Activated T-helper 17 cell treated with anti-CD3 and anti-CD28 coated beads, Interleukin-2, amount 50 U/mL, for 72 hours (primary cell): ENCODE data around the gene CEACAM6. TPM values are rescaled to one million over a fixed set of nuclear protein-coding genes. Genes with fewer than 3 reads are reported as not detected.

Source experiments
- ATAC-seq: fragments of 150-1000 bp; cut with Tn5 transposase; replicated peaks from 2 replicates; pipeline ENCODE4 v1.10.0; 2021; ENCODE audit warnings: mild to moderate bottlenecking, moderate library complexity
- H3K27ac Mint-ChIP-seq: one replicate; pipeline ENCODE4 v1.8.0; 2022; ENCODE audit warnings: mixed read lengths
- H3K27me3 Mint-ChIP-seq: one replicate; pipeline ENCODE4 v1.8.0; 2022; ENCODE audit warnings: mixed read lengths
- H3K36me3 Mint-ChIP-seq: one replicate; pipeline ENCODE4 v1.8.0; 2022; ENCODE audit warnings: low read depth, mild to moderate bottlenecking, mixed read lengths
- H3K4me1 Mint-ChIP-seq: one replicate; pipeline ENCODE4 v1.8.0; 2022; ENCODE audit warnings: mixed read lengths
- H3K4me3 Mint-ChIP-seq: one replicate; pipeline ENCODE4 v1.8.0; 2022; ENCODE audit warnings: mild to moderate bottlenecking, mixed read lengths
- H3K9me3 Mint-ChIP-seq: one replicate; pipeline ENCODE4 v1.8.0; 2022; ENCODE audit warnings: mixed read lengths
- total RNA-seq, 2 donors: library from RNA; stranded (reverse); gene quantifications; one replicate each; pipeline ENCODE4 v1.2.3, GENCODE V29; 2022

Gene CEACAM6
- total RNA-seq, 2 donors from 2014 or later: not detected

- Mint-ChIP-seq H3K4me3 (no peak overlapping the region), H3K4me1 (peaks cover 10% of the 10 kb centered on the region), H3K36me3 (no peaks in the 10 kb centered on the region)
Observed at GRCh38 chr19:41796901-41797300, 41.6 kb downstream of the CEACAM6 start.

GRCh38 chr19:41799444-41800000, 44.2 kb downstream of the CEACAM6 start:
- ATAC-seq: no peak
- H3K4me1 Mint-ChIP-seq: peaks cover 11% of the 10 kb centered on the region
- peak overlapping the region; percentile 13 for H3K27ac Mint-ChIP-seq
- H3K27me3 Mint-ChIP-seq: peaks cover 9% of the 10 kb centered on the region
- H3K36me3 Mint-ChIP-seq: no peaks in the 10 kb centered on the region
- no peaks in the 10 kb centered on the region for H3K9me3 Mint-ChIP-seq
- no peak overlapping the region for H3K4me3 Mint-ChIP-seq

More at GRCh38 chr19:41796901-41797300, 41.6 kb downstream of the CEACAM6 start:
- Mint-ChIP-seq H3K27me3 (peaks cover 25% of the 10 kb centered on the region), H3K9me3 (no peaks in the 10 kb centered on the region), H3K27ac (no peak overlapping the region)
- ATAC-seq: no peak

DNA sequence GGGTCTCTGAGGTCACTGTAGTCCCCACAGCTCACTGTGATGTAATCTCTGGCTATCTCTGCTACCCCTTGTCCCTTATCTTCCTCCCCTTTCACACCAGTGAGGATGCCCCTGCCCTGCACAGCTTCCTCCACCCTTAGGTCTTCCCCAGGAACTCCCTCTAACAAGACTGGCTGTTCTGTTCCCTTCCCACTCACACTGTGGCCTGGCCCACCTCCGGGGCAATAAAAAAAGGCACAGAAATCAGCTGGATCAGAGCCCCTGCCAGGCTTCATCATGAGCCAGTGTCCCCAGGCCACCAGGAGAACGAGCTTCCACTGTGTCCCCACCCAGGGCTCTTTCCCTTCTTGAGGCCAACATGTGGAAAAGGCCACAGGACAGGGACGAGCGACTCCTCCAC, 45.7 kb downstream of the CEACAM6 start:
- Mint-ChIP-seq H3K9me3 (no peaks in the 10 kb centered on the region), H3K4me3 (no peak overlapping the region), H3K27me3 (peaks cover 4% of the 10 kb centered on the region), H3K4me1 (peaks cover 5% of the 10 kb centered on the region), H3K27ac (no peak overlapping the region), H3K36me3 (no peaks in the 10 kb centered on the region)
- ATAC-seq: no peak

DNA sequence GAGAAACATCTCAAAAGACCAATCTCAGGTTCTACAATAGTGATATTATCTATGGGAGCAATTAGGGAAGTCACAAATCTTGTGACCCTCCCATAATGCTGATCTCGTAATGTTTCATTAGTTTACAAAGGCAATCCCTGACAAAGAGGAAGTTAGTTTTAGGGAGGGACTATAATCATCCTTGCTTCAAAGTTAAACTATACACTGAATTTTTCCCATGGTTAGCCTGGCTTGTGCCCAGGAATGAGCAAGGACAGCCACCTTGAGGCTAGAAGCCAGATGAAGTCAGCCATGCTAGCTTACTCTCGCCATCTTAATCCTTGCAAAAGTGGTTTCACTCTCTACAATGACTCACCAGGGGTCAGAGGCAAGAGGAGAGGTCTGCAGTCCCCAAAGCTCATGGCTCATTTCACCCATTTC, 46.5 kb downstream of the CEACAM6 start:
- Mint-ChIP-seq H3K36me3 (no peaks in the 10 kb centered on the region), H3K9me3 (no peaks in the 10 kb centered on the region), H3K4me1 (peaks cover 5% of the 10 kb centered on the region), H3K4me3 (no peak overlapping the region), H3K27ac (peak overlapping the region; percentile 59), H3K27me3 (no peaks in the 10 kb centered on the region)
- no peak for ATAC-seq

- Mint-ChIP-seq H3K4me3 (no peak overlapping the region), H3K4me1 (peaks cover 5% of the 10 kb centered on the region), H3K27me3 (no peaks in the 10 kb centered on the region), H3K9me3 (no peaks in the 10 kb centered on the region), H3K36me3 (no peaks in the 10 kb centered on the region), H3K27ac (peak overlapping the region; percentile 37)
- ATAC-seq: no peak
Observed at GRCh38 chr19:41802770-41803169, 47.4 kb downstream of the CEACAM6 start.

DNA sequence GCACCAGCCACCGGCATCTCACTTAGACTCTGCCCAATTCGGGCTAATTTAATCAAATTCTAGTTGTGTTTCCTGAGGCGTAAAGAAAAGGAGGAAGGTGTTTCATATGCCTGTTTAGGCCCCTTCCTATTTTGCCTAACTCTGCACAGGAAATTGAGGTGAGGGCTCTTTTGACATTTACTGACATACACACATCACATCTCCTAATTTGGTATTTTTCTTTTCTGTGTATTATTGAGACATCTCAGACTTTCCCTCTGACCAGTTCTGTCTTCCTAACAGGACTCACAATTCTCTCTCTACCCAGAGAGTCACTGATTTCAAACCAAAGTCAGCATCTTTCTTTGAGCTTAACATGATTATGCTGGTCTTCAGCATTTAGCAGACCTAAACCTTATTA, 49.0 kb downstream of the CEACAM6 start:
- no peaks in the 10 kb centered on the region for H3K9me3 Mint-ChIP-seq
- no peaks in the 10 kb centered on the region for H3K36me3 Mint-ChIP-seq
- peak overlapping the region; percentile 34 for H3K27ac Mint-ChIP-seq
- ATAC-seq: peak; percentile 55
- H3K27me3 Mint-ChIP-seq: no peaks in the 10 kb centered on the region
- H3K4me3 Mint-ChIP-seq: no peak overlapping the region
- peaks cover 5% of the 10 kb centered on the region for H3K4me1 Mint-ChIP-seq

- Mint-ChIP-seq H3K27ac (no peak overlapping the region), H3K4me3 (no peak overlapping the region), H3K36me3 (no peaks in the 10 kb centered on the region), H3K4me1 (peaks cover 5% of the 10 kb centered on the region), H3K9me3 (no peaks in the 10 kb centered on the region), H3K27me3 (no peaks in the 10 kb centered on the region)
- no peak for ATAC-seq
Observed at GRCh38 chr19:41807176-41807575, 51.8 kb downstream of the CEACAM6 start.

- no peaks in the 10 kb centered on the region for H3K9me3 Mint-ChIP-seq
- no peak overlapping the region for H3K4me3 Mint-ChIP-seq
- H3K27ac Mint-ChIP-seq: no peak overlapping the region
- H3K4me1 Mint-ChIP-seq: no peaks in the 10 kb centered on the region
- no peak for ATAC-seq
- H3K27me3 Mint-ChIP-seq: no peaks in the 10 kb centered on the region
- no peaks in the 10 kb centered on the region for H3K36me3 Mint-ChIP-seq
Observed at GRCh38 chr19:41808663-41809566, 53.6 kb downstream of the CEACAM6 start.

- Mint-ChIP-seq H3K36me3 (no peaks in the 10 kb centered on the region), H3K9me3 (no peaks in the 10 kb centered on the region), H3K4me1 (no peaks in the 10 kb centered on the region), H3K27me3 (no peaks in the 10 kb centered on the region), H3K27ac (no peak overlapping the region), H3K4me3 (no peak overlapping the region)
- ATAC-seq: no peak
Observed at GRCh38 chr19:41810301-41810700, 55.0 kb downstream of the CEACAM6 start.

DNA sequence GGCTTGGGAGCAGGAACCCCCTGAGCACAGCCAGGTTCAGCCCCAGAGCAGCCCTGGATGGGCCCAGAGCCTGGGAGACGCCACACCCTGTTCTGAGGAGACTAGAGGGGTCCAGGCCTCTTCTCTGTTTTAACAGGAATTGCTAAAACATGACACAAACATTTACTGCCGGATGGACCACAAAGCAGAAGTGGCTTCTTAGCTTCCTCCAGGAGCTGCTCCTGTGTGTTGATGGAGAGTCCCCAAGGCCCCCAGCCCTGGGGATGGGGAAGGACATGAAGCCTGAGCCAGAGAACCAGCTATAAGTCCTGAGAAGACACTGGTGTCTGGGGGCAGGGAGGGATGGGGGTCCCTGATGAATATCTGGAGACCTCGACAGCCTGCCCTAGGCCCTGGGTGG, 55.7 kb downstream of the CEACAM6 start:
- H3K27me3 Mint-ChIP-seq: no peaks in the 10 kb centered on the region
- no peaks in the 10 kb centered on the region for H3K4me1 Mint-ChIP-seq
- H3K4me3 Mint-ChIP-seq: no peak overlapping the region
- no peak overlapping the region for H3K27ac Mint-ChIP-seq
- H3K9me3 Mint-ChIP-seq: no peaks in the 10 kb centered on the region
- H3K36me3 Mint-ChIP-seq: no peaks in the 10 kb centered on the region
- no peak for ATAC-seq

DNA sequence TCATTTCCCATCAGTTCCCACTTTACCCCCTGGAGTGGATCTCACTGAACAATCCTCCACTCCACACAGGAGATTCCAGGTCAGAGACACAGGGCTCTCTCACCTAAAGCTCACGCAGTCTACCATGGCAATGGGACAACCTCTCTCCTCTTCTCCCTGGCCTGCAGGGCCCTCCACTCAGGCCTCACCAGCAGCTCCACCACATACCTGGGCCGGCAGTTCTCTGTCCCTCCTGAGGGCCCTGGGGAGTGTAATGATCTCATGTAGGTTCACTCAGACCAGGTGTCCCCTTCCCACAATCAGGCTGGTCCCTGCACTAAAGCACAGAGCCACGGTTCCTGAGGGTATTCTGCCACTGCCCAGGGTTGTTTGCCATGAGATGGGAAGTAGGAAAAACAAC, 56.7 kb downstream of the CEACAM6 start:
- Mint-ChIP-seq H3K27ac (no peak overlapping the region), H3K4me1 (no peaks in the 10 kb centered on the region), H3K4me3 (no peak overlapping the region), H3K9me3 (no peaks in the 10 kb centered on the region), H3K27me3 (no peaks in the 10 kb centered on the region), H3K36me3 (no peaks in the 10 kb centered on the region)
- ATAC-seq: no peak

DNA sequence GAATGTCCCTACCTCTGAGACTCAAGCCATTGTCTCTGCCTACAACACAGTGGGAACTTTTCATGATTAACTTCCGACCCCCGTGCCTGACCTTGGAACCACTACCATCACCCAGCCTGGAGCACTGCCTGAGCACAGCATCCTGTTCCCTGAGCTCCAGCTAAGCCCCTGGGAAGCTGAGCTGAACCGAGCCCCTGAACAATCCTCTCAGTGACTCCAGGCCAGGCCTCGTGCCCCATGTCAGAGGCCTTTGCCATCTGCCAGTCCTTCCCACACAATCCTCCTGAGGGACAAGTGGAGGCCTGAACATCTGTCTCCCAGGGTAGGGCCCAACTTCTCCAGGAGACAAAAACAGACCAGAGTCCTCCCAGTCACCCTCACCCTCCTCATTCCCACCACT, 58.6 kb downstream of the CEACAM6 start:
- Mint-ChIP-seq H3K9me3 (no peaks in the 10 kb centered on the region), H3K4me1 (no peaks in the 10 kb centered on the region), H3K4me3 (no peak overlapping the region), H3K36me3 (no peaks in the 10 kb centered on the region), H3K27ac (no peak overlapping the region), H3K27me3 (no peaks in the 10 kb centered on the region)
- ATAC-seq: no peak

GRCh38 chr19:41815301-41815700, 60.0 kb downstream of the CEACAM6 start:
- Mint-ChIP-seq H3K36me3 (no peaks in the 10 kb centered on the region), H3K9me3 (no peaks in the 10 kb centered on the region), H3K27ac (no peak overlapping the region), H3K4me3 (no peak overlapping the region), H3K4me1 (no peaks in the 10 kb centered on the region), H3K27me3 (no peaks in the 10 kb centered on the region)
- ATAC-seq: no peak

DNA sequence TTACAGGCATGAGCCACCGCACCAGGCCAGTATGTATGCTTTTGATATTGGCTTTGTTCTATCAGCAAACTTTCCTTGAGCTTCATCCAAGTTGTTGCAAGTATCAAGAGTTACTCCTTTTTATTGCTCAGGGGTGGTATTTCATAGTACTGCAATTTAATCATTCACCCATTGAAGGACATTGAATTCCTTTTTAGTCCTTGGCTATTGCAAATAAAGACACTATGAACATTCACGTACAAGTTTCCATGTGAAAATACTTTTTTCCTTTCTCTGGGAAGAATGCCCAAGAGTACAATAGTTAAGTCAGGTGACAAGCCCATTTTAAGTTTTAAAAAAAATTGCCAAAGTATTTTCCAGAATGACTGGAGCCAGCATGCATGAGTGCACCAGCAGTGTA, 61.4 kb downstream of the CEACAM6 start:
- no peak overlapping the region for H3K27ac Mint-ChIP-seq

DNA sequence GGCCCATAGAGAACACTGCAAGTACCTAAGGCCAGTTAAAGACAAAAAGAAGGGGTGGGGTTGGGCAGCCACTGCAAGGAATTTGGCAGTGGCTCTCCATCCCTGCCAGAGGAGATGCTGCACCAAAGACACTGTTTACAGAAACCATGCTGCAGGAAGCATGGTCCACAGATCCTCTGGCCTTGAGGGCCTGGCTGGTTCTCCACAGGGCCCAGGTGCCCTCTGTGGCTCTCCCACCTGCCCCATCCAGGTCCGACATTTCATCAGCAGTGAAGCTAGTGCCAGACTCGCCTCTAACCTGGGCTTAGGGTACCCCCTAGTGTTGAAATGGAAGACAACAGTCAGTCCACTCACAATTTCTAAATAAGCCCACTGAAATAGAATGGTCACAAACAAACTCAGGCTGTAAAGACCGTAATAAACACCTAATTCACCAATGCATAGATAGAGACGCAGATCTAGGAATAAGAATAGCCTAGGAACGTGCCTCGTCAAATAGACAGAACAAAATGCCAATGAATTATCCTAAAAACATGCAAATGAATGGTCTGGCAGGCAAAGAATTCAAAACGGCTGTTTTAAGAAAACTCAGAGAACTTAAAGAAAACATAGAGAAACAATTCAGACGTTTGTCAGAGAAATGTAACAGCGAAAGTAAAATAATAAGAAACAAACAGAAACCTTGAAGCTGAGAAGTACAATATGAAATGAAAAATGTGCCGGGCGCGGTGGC, 65.8 kb downstream of the CEACAM6 start:
- Mint-ChIP-seq H3K4me3 (no peak overlapping the region), H3K4me1 (peaks cover 4% of the 10 kb centered on the region), H3K27ac (no peak overlapping the region), H3K9me3 (no peaks in the 10 kb centered on the region), H3K36me3 (no peaks in the 10 kb centered on the region), H3K27me3 (peaks cover 13% of the 10 kb centered on the region)
- ATAC-seq: peak; percentile 84

More for the DNA sequence above, 61.4 kb downstream of the CEACAM6 start:
- H3K27me3 Mint-ChIP-seq: peaks cover 4% of the 10 kb centered on the region
- H3K4me1 Mint-ChIP-seq: peaks cover 4% of the 10 kb centered on the region
- no peak for ATAC-seq
- no peak overlapping the region for H3K4me3 Mint-ChIP-seq
- no peaks in the 10 kb centered on the region for H3K36me3 Mint-ChIP-seq
- no peaks in the 10 kb centered on the region for H3K9me3 Mint-ChIP-seq
